NT2/D1 (cell line): ENCODE measurements around the gene CLMN.

Experiments
- SUZ12 ChIP-seq: IDR thresholded peaks from 2 replicates; pipeline ENCODE4 v1.6.1; 2011; ENCODE audit not compliant: insufficient read length, insufficient read depth; ENCODE audit errors: extremely low read depth
- ZNF274 ChIP-seq: IDR thresholded peaks from 2 replicates; pipeline ENCODE4 v1.6.1; 2011; ENCODE audit warnings: mild to moderate bottlenecking, low read depth, low read length

GRCh38 chr14:95322651-95323050 is 2.9 kb upstream of the CLMN start:
- no peak for TF ChIP-seq ZNF274
- TF ChIP-seq SUZ12, result no peak
